Natural killer cell (primary cell): ENCODE results near the gene FGF3. TPM values are rescaled to one million over a fixed set of nuclear protein-coding genes. Genes with fewer than 3 reads are reported as not detected.
A peak's percentile ranks its signal among the peaks of the same experiment; 100 is the strongest.

Experiments
- ATAC-seq, 3 donors: fragments of 150-1000 bp in 2 of 3; fragments of 200-7000 bp in 1 of 3; cut with Tn5 transposase; 1 replicate in 1 of 3; 2 replicates in 2 of 3; pipeline ENCODE4 v1.10.0; 2021; ENCODE audit warnings: mild to moderate bottlenecking in 2 of 3, moderate library complexity in 2 of 3
- DNase-seq, 2 donors: peaks; one replicate each; pipeline versions ENCODE4 v3.0.0 to v3.0.0-alpha.2; 2013 to 2021; ENCODE audit warnings: mixed read lengths in 1 of 2
- H3K27ac ChIP-seq: one replicate; pipeline ENCODE4 v1.5.1; 2013; ENCODE audit warnings: mild to moderate bottlenecking, low read length
- H3K27me3 ChIP-seq: one replicate; pipeline ENCODE4 v1.6.1; 2013; ENCODE audit warnings: low read length; ENCODE audit not compliant: control insufficient read depth, insufficient read depth
- H3K36me3 ChIP-seq: one replicate; pipeline ENCODE4 v1.6.1; 2013; ENCODE audit warnings: low read length; ENCODE audit not compliant: control insufficient read depth, insufficient read depth
- H3K4me1 ChIP-seq: one replicate; pipeline ENCODE4 v1.6.1; 2013; ENCODE audit warnings: low read length; ENCODE audit not compliant: control insufficient read depth, insufficient read depth
- H3K4me3 ChIP-seq: one replicate; pipeline ENCODE4 v1.5.1; 2013; ENCODE audit warnings: low read length
- H3K9me3 ChIP-seq: one replicate; pipeline ENCODE4 v1.6.1; 2013; ENCODE audit warnings: low read length; ENCODE audit not compliant: control insufficient read depth, insufficient read depth
- H3K27ac Mint-ChIP-seq, 2 donors: one replicate each; pipeline ENCODE4 v1.8.0; 2022; ENCODE audit warnings: mild to moderate bottlenecking in 2 of 2, mixed read lengths in 2 of 2, moderate library complexity in 1 of 2
- H3K27me3 Mint-ChIP-seq, 2 donors: one replicate each; pipeline ENCODE4 v1.8.0; 2022; ENCODE audit warnings: low read depth in 2 of 2, mixed read lengths in 2 of 2
- H3K36me3 Mint-ChIP-seq: one replicate; pipeline ENCODE4 v1.8.0; 2022; ENCODE audit warnings: mixed read lengths
- H3K4me1 Mint-ChIP-seq, 2 donors: one replicate each; pipeline ENCODE4 v1.8.0; 2022; ENCODE audit warnings: mixed read lengths in 2 of 2
- H3K4me3 Mint-ChIP-seq: one replicate; pipeline ENCODE4 v1.8.0; 2022; ENCODE audit warnings: mild to moderate bottlenecking, moderate library complexity, mixed read lengths
- H3K9me3 Mint-ChIP-seq, 2 donors: one replicate each; pipeline ENCODE4 v1.8.0; 2022; ENCODE audit warnings: mixed read lengths in 2 of 2
- CTCF ChIP-seq: fragments of 200-600 bp; IDR thresholded peaks from one replicate; pipeline ENCODE4 v1.8.0; 2022; ENCODE audit warnings: antibody characterized with exemption
- WGBS: methylation state at CpG from one replicate; pipeline ENCODE4 v1.1.7; 2013; ENCODE audit warnings: missing lambda C conversion rate; ENCODE audit not compliant: insufficient coverage; 5-methylcytosine and 5-hydroxymethylcytosine counted together
- intact Hi-C: fragments of 100-400 bp; cut with micrococcal nuclease; formaldehyde crosslinking; loops from one replicate; pipeline ENCODE4 v1.14.2; 2022
- total RNA-seq, 4 donors: library from RNA; stranded (reverse); fragments of 120-200 nt in 1 of 4; gene quantifications; one replicate each; pipeline versions ENCODE4 v1.2.3 to v1.2.4, GENCODE V29; 2013 to 2022

FGF3 gene
- total RNA-seq, 3 donors from 2014 or later (not counting 1 experiment from before 2014, with no cell fraction given) = not detected

DNA sequence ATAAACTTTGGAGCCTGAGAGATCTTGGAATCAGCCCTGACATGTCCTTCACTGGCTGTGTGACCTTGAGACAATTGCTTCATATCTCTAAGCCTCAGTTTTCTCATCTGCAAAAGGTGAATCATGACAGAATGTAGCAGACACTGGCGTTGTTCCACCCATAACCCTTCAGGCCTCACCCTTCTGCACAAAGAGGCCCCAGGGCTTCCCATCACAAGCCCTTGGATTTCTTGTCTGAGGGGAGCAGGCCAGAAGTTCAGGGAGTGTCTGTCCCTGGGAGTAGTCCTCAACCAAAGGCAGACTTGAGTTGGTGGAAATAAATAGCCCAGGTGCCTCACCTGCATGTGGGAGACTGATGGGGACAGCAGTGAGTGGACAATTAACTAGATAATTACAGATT, 16.6 kb downstream of the FGF3 start:
- H3K36me3 ChIP-seq = no peaks in the 10 kb centered on the region
- Mint-ChIP-seq H3K36me3 (no peaks in the 10 kb centered on the region), H3K27me3 (no peaks in the 10 kb centered on the region), H3K27ac (no peak overlapping the region), H3K4me1 (no peaks in the 10 kb centered on the region), H3K9me3 (no peaks in the 10 kb centered on the region), H3K4me3 (no peak overlapping the region)
- no peak overlapping the region for H3K4me3 ChIP-seq
- no peaks in the 10 kb centered on the region for H3K9me3 ChIP-seq
- TF ChIP-seq CTCF = no peak
- WGBS = 71% methylated on average over 1 of the region's 1 CpG
- H3K27me3 ChIP-seq = no peaks in the 10 kb centered on the region
- no peaks in the 10 kb centered on the region for H3K4me1 ChIP-seq
- H3K27ac ChIP-seq = no peak overlapping the region
- ATAC-seq = no peak
- DNase-seq = no peak
- intact Hi-C loops = no loop called here

DNA sequence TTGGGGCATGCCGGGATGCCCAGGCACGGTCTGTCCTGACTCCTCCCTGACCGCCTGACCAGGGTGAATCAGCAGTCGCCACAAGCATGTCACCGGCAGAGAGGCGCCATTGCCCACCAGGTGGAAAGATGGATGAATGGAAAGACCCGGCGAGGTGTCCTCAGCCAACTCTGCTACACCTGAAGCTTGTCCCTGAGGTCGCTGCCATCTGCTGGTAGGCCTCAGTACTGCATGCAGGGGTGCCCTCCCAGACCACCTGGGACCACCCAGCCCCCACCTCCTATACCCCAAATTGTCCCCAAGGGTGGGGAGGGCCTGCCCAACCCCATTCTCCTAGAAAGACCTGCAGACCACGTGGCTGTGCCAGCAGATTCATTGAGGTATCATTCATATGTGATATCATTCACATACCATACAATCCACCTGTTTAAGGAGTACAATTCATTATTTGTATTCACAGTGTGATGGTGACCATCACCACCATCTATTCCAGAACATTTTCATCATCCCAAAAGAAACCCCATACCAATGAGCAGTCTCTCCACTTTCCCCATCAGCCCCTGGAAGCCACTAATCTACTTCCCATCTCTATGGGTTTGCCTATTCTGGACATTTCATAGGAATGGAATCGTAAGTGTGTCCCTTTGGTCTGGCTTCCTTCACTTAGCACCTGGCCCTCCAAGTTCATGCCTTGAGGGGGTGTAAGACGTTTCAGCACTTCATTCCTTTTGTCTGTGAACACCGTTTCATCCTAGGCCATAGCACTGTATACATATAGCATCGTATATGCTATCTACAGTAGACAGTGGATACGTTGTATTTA, 17.5 kb downstream of the FGF3 start:
- H3K4me1 ChIP-seq = no peaks in the 10 kb centered on the region
- DNase-seq = peak in 1 of 2 donors; percentile 46
- no peaks in the 10 kb centered on the region for H3K27me3 Mint-ChIP-seq
- H3K4me3 ChIP-seq = no peak overlapping the region
- no peaks in the 10 kb centered on the region for H3K27me3 ChIP-seq
- H3K9me3 Mint-ChIP-seq = no peaks in the 10 kb centered on the region
- no peak overlapping the region for H3K4me3 Mint-ChIP-seq
- H3K4me1 Mint-ChIP-seq = no peaks in the 10 kb centered on the region
- no peaks in the 10 kb centered on the region for H3K9me3 ChIP-seq
- H3K27ac Mint-ChIP-seq = no peak overlapping the region
- peak; percentile 28 for TF ChIP-seq CTCF
- no peak for ATAC-seq
- H3K36me3 Mint-ChIP-seq = no peaks in the 10 kb centered on the region
- H3K36me3 ChIP-seq = no peaks in the 10 kb centered on the region
- H3K27ac ChIP-seq = no peak overlapping the region
- intact Hi-C loops = no loop called here
- WGBS = 37% methylated on average over 15 of the region's 15 CpGs

DNA sequence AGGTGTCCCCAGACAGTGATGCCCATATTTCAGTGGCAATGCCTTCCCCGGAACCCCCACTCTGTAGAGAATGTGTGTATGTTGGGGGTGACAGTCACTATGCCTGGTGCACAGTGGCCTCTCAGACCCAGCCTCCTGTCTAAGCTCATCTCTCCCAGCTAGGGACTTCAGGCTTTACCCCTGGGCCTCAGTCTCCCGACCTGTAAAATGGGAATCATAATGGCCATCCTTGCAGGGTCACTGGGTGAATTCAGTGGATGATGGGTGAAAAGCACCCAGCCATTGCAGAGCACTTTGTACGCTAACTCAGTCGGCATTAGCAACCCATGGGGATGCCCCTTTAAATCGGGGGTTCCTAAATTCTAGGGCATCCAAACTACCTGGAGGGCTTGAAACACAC, 18.9 kb downstream of the FGF3 start:
- H3K4me3 Mint-ChIP-seq = no peak overlapping the region
- no peak for TF ChIP-seq CTCF
- H3K36me3 Mint-ChIP-seq = no peaks in the 10 kb centered on the region
- Histone ChIP-seq H3K27ac (no peak overlapping the region), H3K36me3 (no peaks in the 10 kb centered on the region), H3K4me1 (no peaks in the 10 kb centered on the region), H3K9me3 (no peaks in the 10 kb centered on the region), H3K27me3 (no peaks in the 10 kb centered on the region), H3K4me3 (no peak overlapping the region)
- no peaks in the 10 kb centered on the region for H3K27me3 Mint-ChIP-seq
- 93% methylated on average over 4 of the region's 5 CpGs for WGBS
- DNase-seq (no peak), ATAC-seq (no peak)
- no peak overlapping the region for H3K27ac Mint-ChIP-seq
- H3K4me1 Mint-ChIP-seq = no peaks in the 10 kb centered on the region
- no peaks in the 10 kb centered on the region for H3K9me3 Mint-ChIP-seq
- intact Hi-C loops = no loop called here

DNA sequence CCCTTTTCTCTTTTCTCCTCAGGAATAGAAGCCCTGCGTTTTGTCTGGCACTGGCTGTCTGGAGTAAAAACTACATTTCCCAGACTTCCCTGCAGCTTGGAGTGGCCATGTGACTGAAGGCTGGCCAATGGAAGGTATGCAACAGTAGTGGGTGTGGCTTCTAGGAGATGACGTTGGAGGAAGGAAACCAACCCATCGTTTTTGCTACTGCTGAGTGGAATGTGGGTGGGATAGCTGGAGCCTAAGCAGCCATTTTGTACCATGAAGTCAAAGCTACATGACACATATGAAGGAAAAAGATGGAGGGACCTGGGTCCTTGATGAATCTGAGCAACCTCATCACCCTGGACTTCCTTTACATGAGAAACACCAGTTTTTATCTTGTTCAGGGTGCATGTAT, 19.6 kb downstream of the FGF3 start:
- Mint-ChIP-seq H3K9me3 (no peaks in the 10 kb centered on the region), H3K36me3 (no peaks in the 10 kb centered on the region), H3K4me1 (no peaks in the 10 kb centered on the region), H3K27me3 (no peaks in the 10 kb centered on the region), H3K4me3 (no peak overlapping the region), H3K27ac (no peak overlapping the region)
- no peak overlapping the region for H3K4me3 ChIP-seq
- no peaks in the 10 kb centered on the region for H3K36me3 ChIP-seq
- intact Hi-C loops = no loop called here
- H3K27ac ChIP-seq = no peak overlapping the region
- 28% methylated on average over 3 of the region's 3 CpGs for WGBS
- no peaks in the 10 kb centered on the region for H3K9me3 ChIP-seq
- TF ChIP-seq CTCF = no peak
- DNase-seq = no peak
- ATAC-seq = no peak
- no peaks in the 10 kb centered on the region for H3K4me1 ChIP-seq
- no peaks in the 10 kb centered on the region for H3K27me3 ChIP-seq
